Hepatic stellate cell (primary cell): ENCODE measurements around the gene BLOC1S3.
"Not testable (repeated sequence)": the region's sequence is repeated elsewhere in the genome, so short reads cannot be mapped to it uniquely, and the experiment has no call there.

ENCODE experiments used
- DNase-seq: peaks from one replicate; pipeline ENCODE4 v3.0.0; 2011; ENCODE audit warnings: low spot score

Gene BLOC1S3

GRCh38 chr19:45224645-45225044 is 46.1 kb downstream of the BLOC1S3 start:
- no peak for DNase-seq

- DNase-seq = not testable (repeated sequence)
These were observed 50.5 kb downstream of the BLOC1S3 start for GRCh38 chr19:45229056-45229455.
